Measurements from ENCODE around the gene IMP4. TPM values are rescaled to one million over a fixed set of nuclear protein-coding genes. Genes with fewer than 3 reads are reported as not detected.

The IMP4 gene
- total RNA-seq, 1 donor, result 55.7 TPM

DNA sequence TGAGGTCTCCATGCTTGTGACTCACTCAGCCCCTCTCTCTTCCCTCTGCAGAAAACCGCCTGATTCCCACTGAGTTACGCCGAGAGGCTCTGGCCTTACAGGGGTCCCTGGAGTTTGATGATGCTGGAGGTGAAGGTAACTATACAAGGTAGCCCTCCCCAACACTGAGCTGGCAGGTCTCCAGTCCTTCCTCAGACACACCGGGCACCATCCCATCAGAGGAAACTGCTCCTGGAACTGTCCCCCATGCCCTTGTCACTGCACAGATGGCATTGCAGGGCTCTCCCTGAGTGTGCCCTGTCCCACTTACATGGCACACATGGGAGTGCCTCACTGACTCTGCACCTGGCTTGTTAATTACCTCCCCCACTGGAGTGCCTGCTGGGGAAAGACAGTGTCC lies 1.9 kb downstream of the IMP4 start:
- DNase-seq (ENCODE audit: insufficient read length, low spot score, missing footprints), result no peak
- Histone ChIP-seq H3K4me1 (ENCODE audit: insufficient read depth, low read length) (peaks cover 13% of the 10 kb centered on the region), H3K4me3 (ENCODE audit: insufficient read depth, low read length) (no peak overlapping the region), H2AFZ (ENCODE audit: low read length) (no peak overlapping the region), H3K79me2 (ENCODE audit: insufficient read depth, low read length) (peaks cover 15% of the 10 kb centered on the region), H4K20me1 (ENCODE audit: insufficient read depth, low read length) (peaks cover 3% of the 10 kb centered on the region), H3K27ac (ENCODE audit: low read depth, low read length) (no peak overlapping the region), H3K9me3 (ENCODE audit: low read depth, low read length) (no peaks in the 10 kb centered on the region), H3K36me3 (ENCODE audit: insufficient read depth, low read length) (peaks cover 37% of the 10 kb centered on the region), H3K4me2 (ENCODE audit: insufficient read depth, low read length) (no peak overlapping the region), H3K27me3 (ENCODE audit: insufficient read depth, low read length) (no peaks in the 10 kb centered on the region)
- TF ChIP-seq, protein P1, sequence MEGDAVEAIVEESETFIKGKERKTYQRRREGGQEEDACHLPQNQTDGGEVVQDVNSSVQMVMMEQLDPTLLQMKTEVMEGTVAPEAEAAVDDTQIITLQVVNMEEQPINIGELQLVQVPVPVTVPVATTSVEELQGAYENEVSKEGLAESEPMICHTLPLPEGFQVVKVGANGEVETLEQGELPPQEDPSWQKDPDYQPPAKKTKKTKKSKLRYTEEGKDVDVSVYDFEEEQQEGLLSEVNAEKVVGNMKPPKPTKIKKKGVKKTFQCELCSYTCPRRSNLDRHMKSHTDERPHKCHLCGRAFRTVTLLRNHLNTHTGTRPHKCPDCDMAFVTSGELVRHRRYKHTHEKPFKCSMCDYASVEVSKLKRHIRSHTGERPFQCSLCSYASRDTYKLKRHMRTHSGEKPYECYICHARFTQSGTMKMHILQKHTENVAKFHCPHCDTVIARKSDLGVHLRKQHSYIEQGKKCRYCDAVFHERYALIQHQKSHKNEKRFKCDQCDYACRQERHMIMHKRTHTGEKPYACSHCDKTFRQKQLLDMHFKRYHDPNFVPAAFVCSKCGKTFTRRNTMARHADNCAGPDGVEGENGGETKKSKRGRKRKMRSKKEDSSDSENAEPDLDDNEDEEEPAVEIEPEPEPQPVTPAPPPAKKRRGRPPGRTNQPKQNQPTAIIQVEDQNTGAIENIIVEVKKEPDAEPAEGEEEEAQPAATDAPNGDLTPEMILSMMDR (IDR thresholded peaks at IDR 0.05; ENCODE audit: extremely low read depth, low read depth, low read length), result no peak

DNA sequence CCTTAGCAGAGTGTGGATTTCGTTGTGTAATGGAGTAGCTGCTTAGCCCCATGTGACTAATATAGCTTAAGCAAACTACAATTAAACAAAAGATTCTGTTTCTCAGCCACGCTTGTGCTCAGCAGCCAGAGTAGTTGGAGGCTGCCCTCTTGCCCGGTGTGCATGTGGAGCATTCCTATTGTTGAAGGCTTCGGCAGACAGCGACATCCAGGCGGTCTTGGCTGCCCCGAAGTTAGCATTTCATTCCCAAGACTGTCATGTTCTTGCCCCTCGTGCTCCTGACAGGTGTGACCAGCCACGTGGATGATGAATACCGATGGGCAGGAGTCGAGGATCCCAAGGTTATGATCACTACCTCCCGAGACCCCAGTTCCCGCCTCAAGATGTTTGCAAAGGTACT lies 2.4 kb downstream of the IMP4 start:
- Histone ChIP-seq H4K20me1 (ENCODE audit: insufficient read depth, low read length) (peaks cover 3% of the 10 kb centered on the region), H3K4me1 (ENCODE audit: insufficient read depth, low read length) (peaks cover 13% of the 10 kb centered on the region), H3K36me3 (ENCODE audit: insufficient read depth, low read length) (peaks cover 36% of the 10 kb centered on the region), H3K4me3 (ENCODE audit: insufficient read depth, low read length) (no peak overlapping the region), H3K27me3 (ENCODE audit: insufficient read depth, low read length) (no peaks in the 10 kb centered on the region), H3K4me2 (ENCODE audit: insufficient read depth, low read length) (no peak overlapping the region), H3K27ac (ENCODE audit: low read depth, low read length) (no peak overlapping the region), H3K79me2 (ENCODE audit: insufficient read depth, low read length) (peaks cover 15% of the 10 kb centered on the region), H2AFZ (ENCODE audit: low read length) (no peak overlapping the region), H3K9me3 (ENCODE audit: low read depth, low read length) (no peaks in the 10 kb centered on the region)
- no peak for DNase-seq (ENCODE audit: insufficient read length, low spot score, missing footprints)
- TF ChIP-seq, protein P1 (IDR thresholded peaks at IDR 0.05; ENCODE audit: extremely low read depth, low read depth, low read length), result no peak

DNA sequence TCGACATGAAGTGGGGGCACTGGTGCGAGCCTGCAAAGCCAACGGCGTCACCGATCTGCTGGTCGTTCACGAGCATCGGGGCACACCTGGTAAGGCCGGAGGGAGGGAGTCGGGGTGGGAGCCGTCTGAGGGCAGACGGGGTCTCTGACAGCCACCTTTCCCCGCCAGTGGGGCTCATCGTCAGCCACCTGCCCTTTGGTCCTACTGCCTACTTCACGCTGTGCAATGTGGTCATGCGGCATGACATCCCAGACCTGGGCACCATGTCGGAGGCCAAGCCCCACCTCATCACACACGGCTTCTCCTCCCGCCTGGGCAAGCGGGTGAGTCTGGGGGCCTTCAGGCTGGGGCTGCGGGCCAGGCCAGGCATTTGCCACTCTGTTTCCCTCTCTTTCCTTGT lies 2.9 kb downstream of the IMP4 start:
- H3K79me2 ChIP-seq (ENCODE audit: insufficient read depth, low read length), result peaks cover 15% of the 10 kb centered on the region
- no peaks in the 10 kb centered on the region for H3K9me3 ChIP-seq (ENCODE audit: low read depth, low read length)
- H3K27ac ChIP-seq (ENCODE audit: low read depth, low read length), result no peak overlapping the region
- no peak overlapping the region for H3K4me3 ChIP-seq (ENCODE audit: insufficient read depth, low read length)
- no peak overlapping the region for H2AFZ ChIP-seq (ENCODE audit: low read length)
- TF ChIP-seq, protein P1 (IDR thresholded peaks at IDR 0.05; ENCODE audit: extremely low read depth, low read depth, low read length), result no peak
- no peak overlapping the region for H3K4me2 ChIP-seq (ENCODE audit: insufficient read depth, low read length)
- H3K27me3 ChIP-seq (ENCODE audit: insufficient read depth, low read length), result no peaks in the 10 kb centered on the region
- no peak for DNase-seq (ENCODE audit: insufficient read length, low spot score, missing footprints)
- H3K36me3 ChIP-seq (ENCODE audit: insufficient read depth, low read length), result peaks cover 36% of the 10 kb centered on the region
- peaks cover 13% of the 10 kb centered on the region for H3K4me1 ChIP-seq (ENCODE audit: insufficient read depth, low read length)
- peaks cover 3% of the 10 kb centered on the region for H4K20me1 ChIP-seq (ENCODE audit: insufficient read depth, low read length)

DNA sequence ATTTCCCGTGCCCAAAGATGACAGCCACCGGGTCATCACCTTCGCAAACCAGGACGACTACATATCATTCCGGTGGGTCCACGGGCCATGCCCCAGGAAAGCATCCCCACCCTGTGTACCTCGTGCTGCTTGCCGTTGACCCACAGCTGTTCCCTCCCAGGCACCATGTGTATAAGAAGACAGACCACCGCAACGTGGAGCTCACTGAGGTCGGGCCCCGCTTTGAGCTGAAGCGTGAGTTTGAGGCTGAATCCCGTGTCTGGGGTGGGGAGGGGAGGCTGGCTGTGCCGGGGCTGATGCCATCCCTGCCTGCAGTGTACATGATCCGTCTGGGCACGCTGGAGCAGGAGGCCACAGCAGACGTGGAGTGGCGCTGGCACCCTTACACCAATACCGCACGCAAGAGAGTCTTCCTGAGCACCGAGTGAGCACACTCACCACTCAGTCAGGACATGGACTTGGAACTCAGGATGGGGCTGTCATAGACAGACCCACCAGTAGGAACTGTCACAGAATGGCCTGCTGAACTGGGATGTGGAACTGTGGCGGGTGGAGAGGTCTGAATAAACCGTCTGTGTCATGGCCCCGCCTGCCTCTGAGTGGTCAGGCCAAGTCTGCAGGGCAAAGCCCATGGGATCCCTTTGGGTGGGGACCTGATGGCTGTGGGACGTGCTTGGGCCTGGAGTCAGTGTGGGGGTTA lies 3.5 kb downstream of the IMP4 start:
- Histone ChIP-seq H3K36me3 (ENCODE audit: insufficient read depth, low read length) (peaks cover 36% of the 10 kb centered on the region), H3K27ac (ENCODE audit: low read depth, low read length) (no peak overlapping the region), H3K79me2 (ENCODE audit: insufficient read depth, low read length) (peaks cover 15% of the 10 kb centered on the region), H3K4me2 (ENCODE audit: insufficient read depth, low read length) (no peak overlapping the region), H3K4me1 (ENCODE audit: insufficient read depth, low read length) (peaks cover 12% of the 10 kb centered on the region), H3K27me3 (ENCODE audit: insufficient read depth, low read length) (no peaks in the 10 kb centered on the region), H2AFZ (ENCODE audit: low read length) (no peak overlapping the region), H3K9me3 (ENCODE audit: low read depth, low read length) (no peaks in the 10 kb centered on the region), H4K20me1 (ENCODE audit: insufficient read depth, low read length) (peaks cover 3% of the 10 kb centered on the region), H3K4me3 (ENCODE audit: insufficient read depth, low read length) (no peak overlapping the region)
- no peak for DNase-seq (ENCODE audit: insufficient read length, low spot score, missing footprints)
- TF ChIP-seq, protein P1 (IDR thresholded peaks at IDR 0.05; ENCODE audit: extremely low read depth, low read depth, low read length), result no peak

All from osteoblast (primary cell).